Right lobe of liver (tissue), 6 donors: ENCODE results near the gene HERC3. TPM values are rescaled to one million over a fixed set of nuclear protein-coding genes. Genes with fewer than 3 reads are reported as not detected.

ENCODE experiments used
- ATAC-seq, 4 donors: fragments of 200-7000 bp; cut with Tn5 transposase; one replicate each; pipeline ENCODE4 v1.9.1; 2020; ENCODE audit warnings: mild to moderate bottlenecking in 4 of 4, moderate library complexity in 4 of 4
- DNase-seq, 3 donors: peaks; one replicate each; pipeline ENCODE4 v3.0.0-alpha.2; 2020
- H3K27ac ChIP-seq, 3 donors: fragments of 200-600 bp; one replicate each; pipeline ENCODE4 v1.8.0; 2022
- H3K27me3 ChIP-seq, 2 donors: fragments of 200-600 bp; one replicate each; pipeline ENCODE4 v1.8.0; 2022
- H3K36me3 ChIP-seq, 4 donors: fragments of 200-600 bp; sonication (generic) in 1 of 4; one replicate each; pipeline versions ENCODE4 v1.5.1 to v1.8.0; 2017 to 2022; ENCODE audit warnings: control low read depth in 1 of 4
- H3K4me1 ChIP-seq, 4 donors: fragments of 200-600 bp; sonication (generic) in 1 of 4; one replicate each; pipeline versions ENCODE4 v1.5.1 to v1.8.0; 2017 to 2022; ENCODE audit warnings: control low read depth in 1 of 4
- H3K4me3 ChIP-seq, 3 donors: fragments of 200-600 bp; one replicate each; pipeline ENCODE4 v1.8.0; 2022
- H3K9me3 ChIP-seq, 4 donors: fragments of 200-600 bp; sonication (generic) in 1 of 4; one replicate each; pipeline versions ENCODE4 v1.5.1 to v1.8.0; 2017 to 2022; ENCODE audit warnings: control low read depth in 1 of 4
- POLR2A ChIP-seq: fragments of 450-650 bp; IDR thresholded peaks from one replicate; pipeline ENCODE4 v1.6.1; 2017; ENCODE audit warnings: antibody characterized with exemption, mild to moderate bottlenecking
- WGBS: methylation state at CpG from one replicate; pipeline ENCODE4 v1.1.6; 2018; ENCODE audit warnings: low coverage, low lambda C conversion rate; ENCODE audit not compliant: insufficient coverage; ENCODE audit errors: missing lambda C conversion rate; 5-methylcytosine and 5-hydroxymethylcytosine counted together
- intact Hi-C, 2 donors: fragments of 100-400 bp; cut with DNase I; formaldehyde crosslinking; loops; one replicate each; pipeline versions ENCODE4 v1.11.2 to v1.14.1; 2022
- total RNA-seq, 6 experiments: library from RNA; depleted of rRNA in 2 of 6; stranded (reverse); fragments of >200 nt in 2 of 6; fragmentation: NEBNext Ultra II Directional in 3 of 6; extraction: Animal tissue kit (Norgen Biotek cat#: 25700) in 3 of 6; gene quantifications; one replicate each; pipeline versions ENCODE4 v1.1.0 to v1.2.4, GENCODE V29; 2016 to 2023
- TF ChIP-seq, protein P1 (sequence below), 4 donors: fragments of 200-600 bp in 3 of 4; fragments of 450-650 bp in 1 of 4; IDR thresholded peaks; one replicate each; pipeline versions ENCODE4 v1.5.1 to v1.8.0; 2016 to 2022; ENCODE audit warnings: antibody characterized with exemption in 4 of 4, mild to moderate bottlenecking in 2 of 4
- donor health status: DM: no; HTN: yes; CAD: no.
- donor health status: DM: no; HTN: no; CAD: no.
- donor health status: DM: no; HTN: no; CAD: no.
- donor health status: DM: no; HTN: yes; CAD: no.
- donor health status: DM: no; HTN: yes; CAD: no.

Gene HERC3
- total RNA-seq, 6 experiments from 2014 or later, result 7.2 to 15.3 (median 10.9) TPM

DNA sequence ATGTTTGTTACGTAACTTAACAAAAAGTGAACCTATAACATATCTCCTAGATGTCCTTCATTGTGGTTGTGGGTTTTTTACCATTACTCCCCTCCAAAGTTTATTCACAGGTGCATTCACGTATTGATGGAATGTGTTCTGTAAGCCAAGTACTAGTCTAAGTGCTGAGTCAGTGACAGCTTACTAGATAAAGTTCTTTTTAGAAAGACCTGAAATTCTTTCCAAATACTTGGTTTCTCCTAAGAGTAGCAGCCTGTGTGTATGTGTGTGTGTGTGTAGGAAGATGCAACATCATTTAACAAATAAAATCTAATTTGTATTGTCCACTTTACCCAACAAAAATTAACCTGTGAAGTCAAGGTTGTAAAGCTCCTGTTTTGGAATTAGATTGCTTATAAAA, 83.3 kb downstream of the HERC3 start:
- H3K27me3 ChIP-seq, result no peaks in the 10 kb centered on the region
- no peak for DNase-seq
- no peak overlapping the region for H3K27ac ChIP-seq
- no peaks in the 10 kb centered on the region for H3K9me3 ChIP-seq
- no peaks in the 10 kb centered on the region for H3K4me1 ChIP-seq
- H3K4me3 ChIP-seq, result no peak overlapping the region
- 77% methylated on average over 2 of the region's 2 CpGs for WGBS
- intact Hi-C loops, result no loop called here
- no peak for ATAC-seq
- peaks cover 0 to 23% (median 11%) of the 10 kb centered on the region in 4 donors for H3K36me3 ChIP-seq
- TF ChIP-seq, protein P1, sequence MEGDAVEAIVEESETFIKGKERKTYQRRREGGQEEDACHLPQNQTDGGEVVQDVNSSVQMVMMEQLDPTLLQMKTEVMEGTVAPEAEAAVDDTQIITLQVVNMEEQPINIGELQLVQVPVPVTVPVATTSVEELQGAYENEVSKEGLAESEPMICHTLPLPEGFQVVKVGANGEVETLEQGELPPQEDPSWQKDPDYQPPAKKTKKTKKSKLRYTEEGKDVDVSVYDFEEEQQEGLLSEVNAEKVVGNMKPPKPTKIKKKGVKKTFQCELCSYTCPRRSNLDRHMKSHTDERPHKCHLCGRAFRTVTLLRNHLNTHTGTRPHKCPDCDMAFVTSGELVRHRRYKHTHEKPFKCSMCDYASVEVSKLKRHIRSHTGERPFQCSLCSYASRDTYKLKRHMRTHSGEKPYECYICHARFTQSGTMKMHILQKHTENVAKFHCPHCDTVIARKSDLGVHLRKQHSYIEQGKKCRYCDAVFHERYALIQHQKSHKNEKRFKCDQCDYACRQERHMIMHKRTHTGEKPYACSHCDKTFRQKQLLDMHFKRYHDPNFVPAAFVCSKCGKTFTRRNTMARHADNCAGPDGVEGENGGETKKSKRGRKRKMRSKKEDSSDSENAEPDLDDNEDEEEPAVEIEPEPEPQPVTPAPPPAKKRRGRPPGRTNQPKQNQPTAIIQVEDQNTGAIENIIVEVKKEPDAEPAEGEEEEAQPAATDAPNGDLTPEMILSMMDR (IDR thresholded peaks at IDR 0.05), result no peak
- no peak for TF ChIP-seq POLR2A

DNA sequence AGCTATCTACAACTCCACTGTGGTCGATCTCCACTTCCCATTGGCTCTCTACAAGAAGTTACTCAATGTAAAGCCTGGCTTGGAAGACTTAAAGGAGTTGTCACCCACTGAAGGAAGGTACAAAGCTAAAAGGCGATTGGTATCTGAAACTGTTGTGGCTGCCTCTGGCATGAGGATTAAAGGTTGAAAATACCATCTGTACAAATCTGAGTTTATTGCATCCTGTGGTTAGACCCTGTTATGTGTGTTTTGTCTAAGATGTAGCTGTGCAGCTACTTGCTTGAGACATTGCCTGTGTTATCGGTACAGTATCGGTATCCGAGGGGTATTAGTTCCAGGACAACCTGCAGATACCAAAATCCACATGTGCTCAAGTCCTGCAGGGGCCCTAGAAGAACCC, 88.9 kb downstream of the HERC3 start:
- H3K9me3 ChIP-seq, result no peaks in the 10 kb centered on the region
- TF ChIP-seq, protein P1 (IDR thresholded peaks at IDR 0.05), result no peak
- TF ChIP-seq POLR2A, result no peak
- no peaks in the 10 kb centered on the region for H3K27me3 ChIP-seq
- no peak for DNase-seq
- 96% methylated on average over 5 of the region's 5 CpGs for WGBS
- intact Hi-C loops, result no loop called here
- no peaks in the 10 kb centered on the region for H3K4me1 ChIP-seq
- peaks cover 0 to 29% (median 12%) of the 10 kb centered on the region in 4 donors for H3K36me3 ChIP-seq
- no peak for ATAC-seq
- H3K4me3 ChIP-seq, result no peak overlapping the region
- no peak overlapping the region for H3K27ac ChIP-seq

DNA sequence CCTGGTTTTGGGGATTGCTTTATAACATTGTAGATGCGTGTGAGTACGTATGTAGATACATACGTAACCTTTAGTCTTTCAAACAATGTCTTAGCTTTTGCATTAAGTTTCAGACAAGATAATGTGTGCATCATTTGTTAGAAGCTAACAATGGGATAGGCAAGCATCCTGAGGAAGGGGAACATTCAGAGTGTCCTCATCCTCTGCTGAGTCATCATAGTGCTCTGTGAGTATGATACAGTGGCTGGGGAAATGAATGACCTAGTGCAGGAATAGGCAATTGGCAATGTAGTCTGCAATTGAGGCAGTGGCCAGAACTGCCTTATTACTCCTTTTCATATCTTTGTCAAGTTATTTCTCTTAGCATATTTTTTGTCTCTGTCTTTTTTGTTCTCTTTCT, 98.1 kb downstream of the HERC3 start:
- TF ChIP-seq, protein P1 (IDR thresholded peaks at IDR 0.05), result no peak
- no peak for TF ChIP-seq POLR2A
- H3K4me3 ChIP-seq, result no peak overlapping the region
- no peaks in the 10 kb centered on the region for H3K27me3 ChIP-seq
- intact Hi-C loops, result no loop called here
- 83% methylated on average over 3 of the region's 3 CpGs for WGBS
- ATAC-seq, result peak in 2 of 4 donors; percentile 40 to 56
- peaks cover 0 to 4% (median 3%) of the 10 kb centered on the region in 4 donors for H3K36me3 ChIP-seq
- DNase-seq, result no peak
- H3K27ac ChIP-seq, result no peak overlapping the region
- H3K4me1 ChIP-seq, result no peaks in the 10 kb centered on the region
- H3K9me3 ChIP-seq, result no peaks in the 10 kb centered on the region

DNA sequence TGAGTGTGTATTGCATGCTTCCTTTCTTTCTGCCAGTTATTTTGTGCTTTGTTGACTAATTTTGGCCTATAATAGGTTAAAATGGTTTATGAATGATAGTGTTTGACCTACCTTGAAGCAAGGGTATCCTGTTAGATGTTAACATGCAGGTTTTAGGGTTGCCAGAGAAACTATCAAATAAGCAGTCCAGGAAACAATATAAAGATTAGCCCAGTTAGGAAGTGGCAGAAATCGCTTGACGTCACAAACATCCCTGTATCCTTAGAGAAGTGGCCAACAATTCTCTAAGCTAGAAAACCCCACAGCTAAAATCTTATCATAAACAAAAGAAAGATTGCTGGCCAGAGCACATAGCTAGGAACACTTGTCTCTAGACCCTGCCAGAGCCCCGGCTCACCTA, 101.5 kb downstream of the HERC3 start:
- Histone ChIP-seq H3K4me1 (no peaks in the 10 kb centered on the region), H3K9me3 (no peaks in the 10 kb centered on the region), H3K27ac (no peak overlapping the region), H3K36me3 (no peaks in the 10 kb centered on the region), H3K27me3 (no peaks in the 10 kb centered on the region), H3K4me3 (no peak overlapping the region)
- ATAC-seq, result peak in 2 of 4 donors; percentile 40 to 49
- WGBS, result 67% methylated on average over 3 of the region's 3 CpGs
- intact Hi-C loops, result no loop called here
- TF ChIP-seq POLR2A, result no peak
- TF ChIP-seq, protein P1 (IDR thresholded peaks at IDR 0.05), result no peak
- no peak for DNase-seq

DNA sequence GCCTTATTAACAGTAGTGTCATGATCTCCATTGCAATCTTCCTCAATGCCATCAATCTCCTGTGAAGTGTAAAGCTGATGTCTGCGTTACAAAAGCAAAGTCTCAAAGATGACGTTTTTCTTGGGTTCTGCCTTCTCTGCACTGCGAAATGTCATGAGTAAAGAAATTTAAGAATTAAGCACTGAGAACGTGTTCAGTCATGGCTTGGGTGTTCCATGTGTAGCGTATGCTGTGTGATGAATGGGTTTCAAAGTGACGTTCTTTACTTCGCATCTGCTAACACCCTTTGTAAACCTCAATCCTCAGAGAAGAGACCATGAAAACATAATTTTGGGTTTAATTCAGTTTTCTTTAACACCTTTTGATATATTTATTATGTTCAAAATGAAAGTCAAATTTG, 104.3 kb downstream of the HERC3 start:
- H3K4me1 ChIP-seq, result no peaks in the 10 kb centered on the region
- H3K4me3 ChIP-seq, result peak overlapping the region in 1 of 3 donors; percentile 66
- ATAC-seq (no peak), DNase-seq (no peak)
- intact Hi-C loops, result no loop called here
- no peak overlapping the region for H3K27ac ChIP-seq
- H3K9me3 ChIP-seq, result no peaks in the 10 kb centered on the region
- no peaks in the 10 kb centered on the region for H3K27me3 ChIP-seq
- TF ChIP-seq POLR2A, result no peak
- TF ChIP-seq, protein P1 (IDR thresholded peaks at IDR 0.05), result no peak
- 61% methylated on average over 7 of the region's 7 CpGs for WGBS
- H3K36me3 ChIP-seq, result no peaks in the 10 kb centered on the region
